Frontal cortex (tissue), 4 donors: ENCODE results near the gene INHBC. TPM values are rescaled to one million over a fixed set of nuclear protein-coding genes. Genes with fewer than 3 reads are reported as not detected.
A peak's percentile ranks its signal among the peaks of the same experiment; 100 is the strongest.
"Not testable (repeated sequence)": the region's sequence is repeated elsewhere in the genome, so short reads cannot be mapped to it uniquely, and the experiment has no call there.

Experiments
- DNase-seq, 2 donors: peaks; one replicate each; pipeline ENCODE4 v3.0.0; 2012; ENCODE audit warnings: low spot score in 2 of 2
- FAIRE-seq: peaks from 2 replicates; lab custom pipeline; 2012; peaks lifted over from hg19 to GRCh38; lab: Jason Lieb, UNC
- total RNA-seq: library from RNA; depleted of rRNA; stranded (reverse); fragments of >200 nt; gene quantifications from one replicate; pipeline ENCODE4 v1.2.3, GENCODE V29; 2014
- donor health status: control.
- donor health status: control.
- donor health status: control.

The INHBC gene
- total RNA-seq, 1 donor from 2014 or later, result not detected

DNA sequence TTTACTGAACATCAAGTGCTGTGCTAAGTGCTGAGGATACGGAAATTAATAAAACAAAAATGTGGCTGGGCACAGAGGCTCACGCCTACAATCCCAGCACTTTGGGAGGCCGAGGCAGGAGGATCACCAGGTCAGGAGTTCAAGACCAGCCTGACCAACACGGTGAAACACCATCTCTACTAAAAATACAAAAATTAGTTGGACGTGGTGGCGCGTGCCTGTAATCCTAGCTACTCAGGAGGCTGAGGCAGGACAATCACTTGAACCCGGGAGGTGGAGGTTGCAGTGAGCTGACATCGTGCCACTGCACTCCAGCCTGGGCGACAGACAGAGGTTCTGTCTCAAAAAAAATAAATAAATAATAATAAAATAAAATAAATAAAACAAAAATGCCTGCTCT, 7.6 kb upstream of the INHBC start:
- not testable (repeated sequence) for FAIRE-seq, DNase-seq

DNA sequence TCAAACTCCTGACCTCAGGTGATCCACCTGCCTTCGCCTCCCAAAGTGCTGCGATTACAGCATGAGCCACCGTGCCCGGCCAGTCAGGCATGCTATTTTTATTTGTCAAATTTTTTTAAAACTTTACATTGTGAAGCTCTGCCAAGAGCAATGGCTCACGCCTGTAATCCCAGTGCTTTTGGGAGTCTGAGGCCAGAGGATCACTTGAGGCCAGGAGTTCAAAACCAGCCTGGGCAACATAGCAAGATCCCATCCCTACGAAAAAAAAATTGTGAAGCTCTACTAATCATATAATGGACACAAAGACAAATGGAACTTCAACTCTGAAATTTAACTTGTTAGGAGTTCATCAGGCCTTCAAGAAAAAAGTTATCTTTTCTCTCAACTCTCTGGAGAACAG, 5.6 kb upstream of the INHBC start:
- DNase-seq (no peak), FAIRE-seq (no peak)

DNA sequence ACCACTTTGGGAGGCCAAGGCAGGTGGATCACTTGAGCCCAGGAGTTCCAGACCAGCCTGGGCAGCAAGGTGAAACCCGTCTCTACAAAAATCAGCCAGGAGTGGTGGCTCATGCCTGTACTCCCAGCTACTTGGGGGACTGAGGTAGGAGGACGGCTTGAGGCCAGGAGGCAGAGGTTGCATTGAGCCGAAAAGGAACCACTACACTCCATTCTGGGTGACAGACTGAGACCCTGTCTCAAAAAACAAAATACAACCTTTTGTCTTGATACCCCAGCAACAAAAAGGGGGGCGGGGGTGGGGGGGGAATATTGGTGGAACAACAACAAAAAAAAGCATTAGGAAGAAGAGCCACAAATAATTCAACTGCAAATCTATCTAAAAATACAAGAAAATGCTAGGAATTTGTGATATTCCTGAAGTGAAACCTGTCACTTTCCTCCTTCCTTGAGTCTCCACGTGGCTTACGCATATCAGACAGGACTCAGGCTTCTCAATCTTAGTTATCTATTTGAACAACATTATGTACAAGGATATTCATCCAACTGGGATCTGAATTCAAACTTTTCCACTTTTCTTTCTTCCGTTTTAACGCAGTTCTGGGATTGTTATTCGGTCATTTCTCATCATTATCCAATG, 5.0 kb upstream of the INHBC start:
- DNase-seq, result no peak
- no peak for FAIRE-seq

DNA sequence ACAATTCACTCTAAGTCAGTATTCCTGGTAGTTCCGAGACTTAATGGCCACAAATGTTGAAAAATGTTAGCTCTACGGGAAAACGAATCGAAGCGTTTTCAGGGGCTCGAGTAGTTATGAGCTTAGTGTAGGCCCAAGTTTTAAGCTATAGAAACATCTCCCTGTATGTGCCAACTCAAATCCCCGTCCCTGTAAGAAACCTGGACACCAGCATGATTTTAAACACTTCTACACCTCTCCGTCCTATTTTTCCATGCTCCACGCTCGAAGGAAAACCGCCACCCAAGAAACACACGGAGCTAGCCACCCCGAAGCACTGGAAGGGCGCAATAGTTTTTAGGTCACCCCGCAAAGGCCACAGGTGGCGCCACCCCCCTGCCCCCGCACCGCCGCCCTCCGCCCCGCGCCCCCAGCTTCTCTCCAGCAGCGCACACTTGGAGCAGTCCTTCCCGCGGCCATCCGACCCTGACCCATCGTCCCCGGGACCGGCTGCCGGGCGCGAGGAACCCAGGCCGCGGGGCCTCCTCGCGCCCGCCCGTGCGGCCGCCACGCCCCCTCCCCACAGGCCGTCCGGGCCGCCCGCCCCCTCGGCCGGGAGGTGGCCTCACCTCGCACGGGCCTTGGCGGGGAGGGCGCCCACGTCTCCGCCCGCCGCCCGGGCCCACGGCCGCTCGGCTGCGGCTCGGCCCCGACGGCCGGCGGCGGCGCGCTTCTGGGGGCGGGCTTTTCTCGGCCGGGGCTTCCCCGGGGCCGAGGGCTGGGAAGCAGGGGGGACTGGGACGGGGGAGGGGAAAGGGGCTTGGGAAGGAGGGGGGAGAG, 4.3 kb upstream of the INHBC start:
- FAIRE-seq, result no peak
- no peak for DNase-seq

DNA sequence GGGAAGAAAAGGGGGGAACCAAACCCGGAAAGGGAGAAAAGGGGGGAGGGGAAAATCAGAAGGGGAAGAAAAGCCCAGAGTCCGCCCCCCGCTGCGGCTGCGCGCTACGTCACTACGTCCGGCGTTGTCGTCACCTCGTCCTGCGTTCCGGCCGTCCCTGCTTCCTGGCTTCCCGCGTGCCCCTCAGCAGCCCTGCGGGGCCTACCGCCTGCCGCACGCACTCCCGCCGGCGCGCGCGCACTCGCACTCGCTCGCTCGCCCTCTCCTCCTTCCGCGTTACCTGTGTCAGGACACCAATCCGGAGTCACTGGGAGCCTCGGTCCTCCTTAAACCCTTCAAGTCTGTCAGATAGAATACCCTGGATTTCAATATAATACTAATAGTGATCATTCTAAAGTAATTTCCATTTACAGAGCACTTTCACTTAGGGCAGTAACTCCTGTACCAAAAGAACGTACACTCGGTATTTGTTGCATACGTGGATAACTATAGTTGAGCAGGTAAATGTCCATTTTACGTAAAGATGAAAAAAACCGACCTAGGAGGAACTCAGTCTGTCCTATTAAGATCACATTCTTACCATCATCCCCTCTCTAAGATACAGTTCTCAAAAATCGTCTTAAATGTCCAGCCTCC, 3.5 kb upstream of the INHBC start, which contains the start of gene R3HDM2:
Gene R3HDM2, minus strand, starts transcription at position 113 of the 636 bp plus-strand sequence. CDS start 120,615 bp downstream, outside the sequence.
- peak; percentile 97 for DNase-seq
- FAIRE-seq, result no peak

DNA sequence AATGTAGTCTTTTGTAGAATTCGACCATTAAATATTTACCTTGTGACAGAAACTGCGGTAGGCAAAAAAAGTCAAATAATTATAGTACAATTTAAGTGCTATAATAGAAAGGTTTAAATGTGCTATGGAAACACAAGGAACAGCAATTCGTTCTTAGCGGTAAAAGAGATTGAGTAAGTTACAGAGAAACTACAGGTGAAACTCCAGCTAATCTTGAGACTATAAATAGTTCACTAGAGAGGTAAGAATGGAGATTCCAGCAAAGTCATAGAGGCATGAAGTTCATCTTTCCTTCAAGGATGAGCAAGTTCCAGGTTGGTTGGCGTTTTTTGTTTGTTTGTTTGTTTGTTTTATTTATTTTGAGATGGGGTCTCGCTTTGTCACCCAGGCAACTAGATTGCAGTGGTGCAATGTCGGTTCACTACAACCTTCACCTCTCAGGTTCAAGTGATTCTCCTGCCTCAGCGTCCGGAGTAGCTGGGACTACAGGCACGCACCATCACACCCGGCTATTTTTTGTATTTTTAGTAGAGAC, 2.9 kb upstream of the INHBC start:
- no peak for FAIRE-seq
- no peak for DNase-seq

DNA sequence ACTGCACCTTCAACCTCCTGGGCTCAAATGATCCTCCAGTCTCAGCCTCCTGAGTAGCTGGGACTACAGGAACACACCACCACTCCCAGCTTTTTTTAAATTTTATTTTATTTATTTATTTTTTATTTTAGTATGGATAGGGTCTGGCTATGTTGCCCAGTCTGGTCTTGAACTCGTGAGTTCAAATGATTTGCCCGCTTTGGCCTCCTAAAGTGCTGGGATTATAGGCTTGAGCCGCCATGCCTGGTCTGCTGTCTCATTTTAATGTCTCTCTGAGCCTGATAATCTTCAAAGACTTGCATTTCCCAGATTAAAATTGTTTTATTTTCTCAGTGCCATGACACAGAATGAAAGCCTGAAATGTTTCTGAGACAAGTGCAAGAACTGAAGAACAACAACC, 1.2 kb upstream of the INHBC start:
- FAIRE-seq, result no peak
- no peak for DNase-seq

DNA sequence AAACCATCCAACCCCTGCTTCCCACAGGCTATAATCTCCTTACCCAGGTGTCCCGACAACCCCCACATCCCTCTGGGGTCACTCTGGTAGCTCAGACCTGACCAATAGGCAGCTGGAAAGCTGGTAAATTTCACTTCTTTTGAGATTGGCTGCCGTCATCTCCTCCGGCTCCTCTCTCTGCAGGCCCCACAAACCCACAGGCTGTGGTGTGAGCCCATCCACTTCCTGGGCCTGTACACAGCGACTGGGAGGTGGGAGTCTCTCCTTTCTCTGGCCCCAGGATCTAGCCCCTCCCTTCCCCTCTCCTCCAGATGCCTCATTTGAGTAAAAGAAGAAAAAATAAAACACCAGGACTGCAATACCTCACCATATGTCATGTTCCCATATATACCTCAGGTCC, 709 bp downstream of the INHBC start:
- FAIRE-seq (no peak), DNase-seq (no peak)

DNA sequence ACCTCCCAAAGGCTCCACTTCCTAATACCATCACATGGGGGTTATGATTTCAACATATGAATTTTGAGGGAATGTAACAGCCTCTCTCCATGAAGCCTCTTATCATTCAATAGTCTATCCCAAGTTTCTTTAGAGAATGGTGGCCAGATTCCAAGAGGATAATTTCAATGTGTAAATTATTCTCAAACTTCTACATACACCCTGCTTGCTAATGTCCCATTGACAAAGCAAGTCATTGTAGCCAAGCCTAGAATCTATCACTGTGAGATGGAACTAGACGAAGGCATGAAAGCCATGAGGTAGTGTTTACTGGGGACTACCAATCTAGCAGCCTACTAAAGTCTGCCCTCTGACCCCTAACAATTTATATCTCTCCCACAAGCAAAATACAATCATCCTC, 3.8 kb downstream of the INHBC start:
- DNase-seq (no peak), FAIRE-seq (no peak)

DNA sequence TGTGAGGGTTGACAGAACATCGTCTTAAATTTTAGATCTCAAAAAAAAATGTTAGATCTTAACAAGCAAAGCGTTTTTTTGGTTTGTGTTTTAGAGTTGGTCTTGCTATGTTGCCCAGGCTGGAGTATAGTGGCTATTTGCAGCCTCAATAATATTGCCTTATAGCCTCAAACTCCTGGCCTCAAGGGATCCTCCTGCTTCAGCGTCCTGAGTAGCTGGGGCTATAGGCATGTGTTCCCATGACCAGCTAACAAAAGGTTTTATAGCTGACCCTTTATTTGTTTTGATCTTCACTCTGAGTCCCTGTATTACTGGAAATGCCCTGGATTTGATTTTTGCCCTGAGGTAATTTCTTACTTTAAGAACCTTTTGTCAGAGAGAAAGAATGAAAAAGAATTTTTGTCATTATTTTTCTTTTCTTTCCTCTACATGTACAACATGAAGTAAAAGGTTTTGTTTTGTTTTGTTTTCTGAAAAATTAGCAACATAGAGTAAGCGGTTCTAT, 5.2 kb downstream of the INHBC start:
- no peak for FAIRE-seq
- no peak for DNase-seq

DNA sequence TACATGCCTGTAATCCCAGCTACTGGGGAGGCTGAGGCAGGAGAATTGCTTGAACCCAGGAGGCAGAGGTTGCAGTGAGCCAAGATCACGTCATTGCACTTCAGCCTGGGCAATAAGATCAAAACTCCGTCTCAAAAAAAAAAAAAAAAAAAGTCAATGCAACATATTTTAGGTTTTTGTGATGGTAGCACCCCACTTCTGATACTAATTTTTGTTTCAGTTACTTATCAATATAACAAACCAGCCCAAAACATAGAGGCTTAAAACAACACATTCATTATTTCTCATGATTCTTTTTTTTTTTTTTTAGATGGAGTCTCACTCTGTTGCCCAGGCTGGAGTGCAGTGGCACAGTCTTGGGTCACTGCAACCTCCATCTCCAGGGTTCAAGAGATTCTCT, 6.8 kb downstream of the INHBC start:
- DNase-seq, FAIRE-seq: not testable (repeated sequence)

DNA sequence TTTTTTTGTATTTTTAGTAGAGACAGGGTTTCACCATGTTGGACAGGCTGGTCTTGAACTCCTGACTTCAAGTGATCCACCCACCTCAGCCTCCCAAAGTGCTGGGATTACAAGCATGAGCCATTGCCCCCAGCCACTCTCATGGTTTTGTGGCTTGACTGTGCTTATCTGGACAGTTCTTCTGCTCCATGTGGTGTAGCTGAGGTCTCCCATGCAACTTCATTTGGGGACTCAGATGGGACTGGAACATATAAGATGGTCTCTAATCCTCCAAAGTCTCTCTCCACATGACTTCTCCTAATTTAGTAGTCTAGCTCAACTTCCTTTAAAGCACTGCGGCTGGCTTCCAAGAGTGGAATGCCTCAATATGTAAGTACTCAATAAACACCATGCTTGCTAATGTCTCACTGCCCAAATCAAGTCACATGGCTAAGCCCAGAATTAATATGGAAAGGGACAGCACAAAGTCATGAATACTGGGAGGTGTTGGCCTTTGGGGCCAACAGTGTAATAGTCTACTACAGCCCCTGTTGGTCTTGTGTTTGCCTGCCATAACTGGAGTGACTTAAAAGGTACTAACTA, 7.4 kb downstream of the INHBC start:
- no peak for DNase-seq
- no peak for FAIRE-seq

DNA sequence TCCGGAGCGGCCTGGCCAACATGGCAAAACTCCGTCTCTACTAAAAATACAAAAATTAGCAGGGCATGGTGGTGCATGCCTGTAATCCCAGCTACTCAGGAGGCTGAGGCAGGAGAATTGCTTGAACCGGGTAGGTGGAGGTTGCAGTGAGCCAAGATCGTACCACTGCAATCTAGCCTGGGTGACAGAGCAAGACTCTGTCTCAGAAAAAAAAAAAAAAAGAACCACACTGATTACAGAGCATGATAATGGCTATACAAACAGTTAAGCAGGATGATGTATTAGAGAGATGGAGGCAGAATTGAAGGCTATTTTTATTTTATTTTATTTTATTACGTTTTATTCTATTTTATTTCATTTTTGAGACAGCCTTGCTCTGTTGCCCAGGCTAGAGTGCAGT, 9.8 kb downstream of the INHBC start:
- DNase-seq, FAIRE-seq: not testable (repeated sequence)

DNA sequence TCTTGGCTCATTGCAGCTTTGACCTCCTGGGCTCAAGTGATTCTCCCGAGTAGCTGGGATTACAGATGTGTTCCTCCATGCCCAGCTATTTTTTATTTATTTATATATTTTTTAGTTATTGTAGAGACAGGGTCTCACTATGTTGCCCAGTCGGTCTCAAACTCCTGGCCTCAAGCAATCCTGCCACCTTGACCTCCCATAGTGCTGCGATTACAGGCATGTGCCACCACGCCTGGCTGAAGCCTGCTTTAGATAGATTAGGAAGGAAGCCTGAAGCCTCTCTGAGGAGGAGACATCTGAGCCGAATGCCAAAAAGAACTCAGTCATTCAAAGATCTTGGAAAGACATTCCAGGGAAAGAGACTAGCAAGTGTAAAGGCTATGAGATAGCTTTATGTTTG, 10.2 kb downstream of the INHBC start:
- FAIRE-seq (no peak), DNase-seq (no peak)

DNA sequence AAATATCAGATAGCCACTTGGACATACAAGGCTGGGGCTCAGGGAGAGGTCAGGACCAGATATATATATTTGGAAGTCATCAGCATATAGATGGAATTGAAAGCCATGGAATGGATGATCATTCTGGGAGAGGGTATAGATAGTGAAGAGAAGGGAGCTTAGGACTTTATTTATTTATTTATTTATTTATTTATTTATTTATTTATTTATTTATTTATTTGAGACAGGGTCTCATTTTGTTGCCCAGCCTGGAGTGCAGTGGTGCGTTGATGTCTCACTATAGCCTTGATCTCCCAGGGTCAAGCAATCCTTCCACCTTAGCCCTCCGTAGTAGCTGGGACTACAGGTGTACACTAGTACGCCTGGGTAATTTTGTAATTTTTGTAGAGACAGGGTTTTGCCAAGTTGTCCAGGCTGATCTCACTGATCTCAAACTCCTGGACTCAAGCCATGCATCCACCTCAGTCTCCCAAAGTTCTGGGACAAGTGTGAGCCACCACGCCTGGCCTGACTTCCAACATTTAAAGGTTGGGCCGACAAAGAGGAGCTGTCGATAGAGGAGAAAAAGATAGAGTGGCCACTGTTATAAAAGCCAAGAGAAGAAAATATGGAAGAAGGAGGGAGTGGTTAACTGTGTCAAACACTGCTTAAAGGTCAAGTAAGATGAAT, 11.8 kb downstream of the INHBC start:
- no peak for FAIRE-seq
- no peak for DNase-seq

DNA sequence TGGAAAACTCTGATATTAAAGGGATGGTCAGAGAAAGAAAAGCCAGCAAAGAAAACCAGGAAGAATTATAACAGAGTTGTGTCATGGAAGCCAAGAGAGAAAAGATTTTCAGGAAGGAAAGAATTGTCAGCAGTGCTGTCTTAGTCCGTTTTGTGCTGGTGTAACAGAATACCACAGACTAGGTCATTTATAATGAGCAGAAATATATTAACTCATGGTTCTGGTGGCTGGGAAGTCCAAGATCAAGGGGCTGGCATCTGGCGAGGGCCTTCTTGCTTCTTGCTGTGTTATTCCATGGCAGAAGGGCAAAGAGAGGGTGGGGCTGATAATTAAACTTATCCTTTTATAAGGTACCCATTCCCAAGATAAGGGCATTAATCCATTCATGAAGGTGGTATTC, 14.1 kb downstream of the INHBC start:
- FAIRE-seq (no peak), DNase-seq (no peak)

DNA sequence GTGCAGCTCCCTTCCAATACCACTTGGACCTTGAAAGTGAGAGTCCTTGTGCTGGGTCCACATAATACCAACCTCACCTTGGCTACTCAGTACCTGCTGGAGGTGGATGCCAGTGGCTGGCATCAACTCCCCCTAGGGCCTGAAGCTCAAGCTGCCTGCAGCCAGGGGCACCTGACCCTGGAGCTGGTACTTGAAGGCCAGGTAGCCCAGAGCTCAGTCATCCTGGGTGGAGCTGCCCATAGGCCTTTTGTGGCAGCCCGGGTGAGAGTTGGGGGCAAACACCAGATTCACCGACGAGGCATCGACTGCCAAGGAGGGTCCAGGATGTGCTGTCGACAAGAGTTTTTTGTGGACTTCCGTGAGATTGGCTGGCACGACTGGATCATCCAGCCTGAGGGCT, 14.8 kb downstream of the INHBC start:
- DNase-seq, result no peak
- no peak for FAIRE-seq

DNA sequence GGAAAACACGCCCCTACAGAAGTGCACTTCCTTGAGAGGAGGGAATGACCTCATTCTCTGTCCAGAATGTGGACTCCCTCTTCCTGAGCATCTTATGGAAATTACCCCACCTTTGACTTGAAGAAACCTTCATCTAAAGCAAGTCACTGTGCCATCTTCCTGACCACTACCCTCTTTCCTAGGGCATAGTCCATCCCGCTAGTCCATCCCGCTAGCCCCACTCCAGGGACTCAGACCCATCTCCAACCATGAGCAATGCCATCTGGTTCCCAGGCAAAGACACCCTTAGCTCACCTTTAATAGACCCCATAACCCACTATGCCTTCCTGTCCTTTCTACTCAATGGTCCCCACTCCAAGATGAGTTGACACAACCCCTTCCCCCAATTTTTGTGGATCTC, 15.5 kb downstream of the INHBC start:
- FAIRE-seq, result no peak
- no peak for DNase-seq

DNA sequence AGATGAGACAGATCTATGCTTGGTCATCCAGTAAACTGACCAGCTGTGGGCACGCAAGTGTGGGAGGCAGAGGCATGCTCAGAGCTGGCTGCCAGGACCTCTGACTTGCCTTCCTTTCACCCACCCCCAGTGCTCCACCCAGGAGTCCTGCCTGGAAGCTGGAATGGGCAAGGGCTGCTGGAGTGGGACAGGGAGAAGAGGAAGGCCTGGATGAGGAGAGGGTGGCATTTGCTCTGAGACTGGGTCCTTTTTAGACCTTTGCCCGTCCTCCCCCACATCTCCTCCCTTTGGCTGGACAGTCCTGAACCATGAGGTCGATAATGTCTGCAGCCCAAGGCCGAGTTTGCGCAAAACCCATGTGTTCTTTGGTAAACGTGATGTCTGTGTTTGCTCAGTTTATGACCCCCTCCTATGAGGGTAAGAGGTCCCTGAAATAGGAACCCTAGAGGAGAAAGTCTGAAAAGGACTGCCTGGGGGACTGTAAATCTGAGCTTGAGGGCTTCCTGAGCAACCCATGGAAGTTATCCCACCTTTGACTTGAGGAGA, 16.7 kb downstream of the INHBC start:
- DNase-seq, result no peak
- no peak for FAIRE-seq
